ENCODE measurements around the gene CADM4.

DNA sequence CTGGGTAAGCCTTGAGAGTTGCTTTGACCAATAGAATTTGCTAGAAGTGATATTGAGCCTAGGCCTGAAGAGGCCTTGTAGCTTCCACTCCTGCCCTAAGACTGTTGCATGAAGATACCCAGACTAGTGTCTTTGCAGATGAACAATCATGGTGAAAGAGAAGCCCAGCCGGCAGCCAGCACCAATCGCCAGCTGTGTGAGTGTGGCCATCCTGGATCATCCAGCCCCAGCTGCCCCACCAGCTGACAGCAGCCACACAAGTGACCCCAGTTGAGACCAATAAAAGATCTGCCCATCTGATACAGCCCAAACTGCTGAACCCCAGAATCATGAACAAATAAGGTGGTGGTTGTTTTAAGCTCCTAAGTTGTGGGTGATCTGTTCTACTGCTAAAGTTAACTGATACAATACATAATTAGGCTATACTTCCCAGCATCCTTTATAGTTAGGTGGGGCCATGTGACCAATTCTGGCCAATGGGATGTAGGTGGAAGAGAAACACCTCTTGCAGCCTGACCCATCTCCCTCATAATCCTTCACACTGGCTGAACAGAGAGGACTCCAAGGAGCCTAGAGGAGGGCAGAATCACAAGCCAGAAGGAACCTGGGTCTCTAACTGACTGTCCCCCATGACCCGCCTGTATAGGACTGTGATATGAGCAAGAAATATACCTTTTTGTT, 10.9 kb downstream of the CADM4 start:
- TF ChIP-seq, protein P1, sequence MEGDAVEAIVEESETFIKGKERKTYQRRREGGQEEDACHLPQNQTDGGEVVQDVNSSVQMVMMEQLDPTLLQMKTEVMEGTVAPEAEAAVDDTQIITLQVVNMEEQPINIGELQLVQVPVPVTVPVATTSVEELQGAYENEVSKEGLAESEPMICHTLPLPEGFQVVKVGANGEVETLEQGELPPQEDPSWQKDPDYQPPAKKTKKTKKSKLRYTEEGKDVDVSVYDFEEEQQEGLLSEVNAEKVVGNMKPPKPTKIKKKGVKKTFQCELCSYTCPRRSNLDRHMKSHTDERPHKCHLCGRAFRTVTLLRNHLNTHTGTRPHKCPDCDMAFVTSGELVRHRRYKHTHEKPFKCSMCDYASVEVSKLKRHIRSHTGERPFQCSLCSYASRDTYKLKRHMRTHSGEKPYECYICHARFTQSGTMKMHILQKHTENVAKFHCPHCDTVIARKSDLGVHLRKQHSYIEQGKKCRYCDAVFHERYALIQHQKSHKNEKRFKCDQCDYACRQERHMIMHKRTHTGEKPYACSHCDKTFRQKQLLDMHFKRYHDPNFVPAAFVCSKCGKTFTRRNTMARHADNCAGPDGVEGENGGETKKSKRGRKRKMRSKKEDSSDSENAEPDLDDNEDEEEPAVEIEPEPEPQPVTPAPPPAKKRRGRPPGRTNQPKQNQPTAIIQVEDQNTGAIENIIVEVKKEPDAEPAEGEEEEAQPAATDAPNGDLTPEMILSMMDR (conservative IDR thresholded peaks at IDR 0.05), result no peak
- no peak for TF ChIP-seq ZFX (IDR thresholded peaks at IDR 0.05)
